HG02870 (cell line): Measurements from ENCODE around the gene CS.
"Not testable (repeated sequence)": the region's sequence is repeated elsewhere in the genome, so short reads cannot be mapped to it uniquely, and the experiment has no call there.

Source experiments
- ATAC-seq: cut with Tn5 transposase; IDR thresholded peaks from one replicate; pipeline ENCODE4 v1.9.1; 2021; ENCODE audit warnings: mild to moderate bottlenecking, moderate library complexity; ENCODE audit not compliant: unreplicated experiment

The CS gene

GRCh38 chr12:56299853-56300643, at the start of gene CS:
Gene CS (minus strand): TSS chr12:56300330. CDS start chr12:56300201, 129 bp downstream.
- ATAC-seq: peak; percentile 89

DNA sequence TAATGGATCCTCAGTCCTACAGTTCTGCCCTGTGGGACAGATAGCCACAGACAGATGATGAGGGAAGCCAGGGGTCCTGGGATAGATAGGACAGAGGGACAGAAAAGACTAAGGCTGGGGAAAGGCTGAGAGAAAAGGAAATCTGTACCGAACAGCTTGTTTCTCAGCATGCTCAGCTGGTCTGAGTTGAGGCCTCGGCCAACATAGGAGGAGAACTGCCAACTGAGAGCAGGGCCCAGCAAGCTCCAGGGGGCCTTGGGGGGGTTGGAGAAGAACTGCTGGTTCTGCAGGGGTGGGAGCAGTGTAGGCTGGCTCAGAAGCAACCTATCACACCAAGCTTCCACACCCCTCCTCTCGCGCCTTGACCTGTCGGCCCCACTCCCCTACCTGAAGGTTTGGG, 48.6 kb upstream of the CS start:
- ATAC-seq: no peak

DNA sequence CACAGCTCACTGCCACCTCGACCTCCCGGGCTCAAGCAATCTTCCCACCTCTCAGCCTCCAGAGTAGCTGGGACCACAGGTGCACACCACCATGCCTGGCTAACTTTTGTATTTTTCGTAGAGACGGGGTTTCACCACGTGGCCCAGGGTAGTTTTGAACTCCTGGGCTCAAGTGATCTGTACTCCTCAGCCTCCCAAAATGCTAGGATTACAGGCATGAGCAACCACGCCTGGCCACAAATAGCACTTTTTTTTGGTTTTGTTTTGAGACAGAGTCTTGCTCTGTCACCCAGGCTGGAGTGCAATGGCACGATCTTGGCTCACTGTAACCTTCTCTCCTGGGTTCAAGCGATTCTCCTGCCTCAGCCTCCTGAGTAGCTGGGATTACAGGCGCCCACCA, 47.1 kb upstream of the CS start:
- not testable (repeated sequence) for ATAC-seq

- no peak for ATAC-seq
Observed at GRCh38 chr12:56346675-56347074, 46.5 kb upstream of the CS start.

- ATAC-seq: not testable (repeated sequence)
Observed at GRCh38 chr12:56342290-56342689, 42.2 kb upstream of the CS start.

- ATAC-seq: no peak
Observed at GRCh38 chr12:56341616-56342015, 41.5 kb upstream of the CS start.

GRCh38 chr12:56339158-56339422, 39.0 kb upstream of the CS start:
- ATAC-seq: no peak

GRCh38 chr12:56338308-56339157, 38.4 kb upstream of the CS start, which contains the start of gene IL23A:
Gene IL23A (plus strand): TSS chr12:56338884. CDS start chr12:56339045, 161 bp downstream.
- ATAC-seq: peak; percentile 41

DNA sequence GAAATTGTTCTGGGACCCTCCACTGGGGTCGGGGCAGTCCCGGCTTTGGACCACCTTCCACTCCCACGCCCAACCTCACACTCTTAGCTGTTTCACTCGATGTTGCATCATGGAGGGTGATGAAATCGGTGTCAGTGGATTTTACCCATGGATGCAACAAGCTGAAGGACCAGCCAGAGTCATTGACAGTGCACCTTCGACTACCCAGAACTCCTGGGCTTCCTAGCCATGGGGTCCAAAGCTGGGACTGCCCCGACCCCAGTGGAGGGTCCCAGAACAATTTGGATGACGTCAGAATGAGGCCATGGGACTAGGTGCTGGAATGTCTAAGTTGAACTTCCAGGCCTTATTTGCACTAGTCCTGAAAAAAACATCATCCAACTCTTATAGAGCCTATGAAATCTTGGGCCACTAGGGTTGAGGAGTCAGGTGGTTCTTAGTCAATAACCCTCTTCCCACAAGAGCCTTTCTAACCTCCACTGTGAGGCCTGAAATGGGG, 37.7 kb upstream of the CS start:
- no peak for ATAC-seq

DNA sequence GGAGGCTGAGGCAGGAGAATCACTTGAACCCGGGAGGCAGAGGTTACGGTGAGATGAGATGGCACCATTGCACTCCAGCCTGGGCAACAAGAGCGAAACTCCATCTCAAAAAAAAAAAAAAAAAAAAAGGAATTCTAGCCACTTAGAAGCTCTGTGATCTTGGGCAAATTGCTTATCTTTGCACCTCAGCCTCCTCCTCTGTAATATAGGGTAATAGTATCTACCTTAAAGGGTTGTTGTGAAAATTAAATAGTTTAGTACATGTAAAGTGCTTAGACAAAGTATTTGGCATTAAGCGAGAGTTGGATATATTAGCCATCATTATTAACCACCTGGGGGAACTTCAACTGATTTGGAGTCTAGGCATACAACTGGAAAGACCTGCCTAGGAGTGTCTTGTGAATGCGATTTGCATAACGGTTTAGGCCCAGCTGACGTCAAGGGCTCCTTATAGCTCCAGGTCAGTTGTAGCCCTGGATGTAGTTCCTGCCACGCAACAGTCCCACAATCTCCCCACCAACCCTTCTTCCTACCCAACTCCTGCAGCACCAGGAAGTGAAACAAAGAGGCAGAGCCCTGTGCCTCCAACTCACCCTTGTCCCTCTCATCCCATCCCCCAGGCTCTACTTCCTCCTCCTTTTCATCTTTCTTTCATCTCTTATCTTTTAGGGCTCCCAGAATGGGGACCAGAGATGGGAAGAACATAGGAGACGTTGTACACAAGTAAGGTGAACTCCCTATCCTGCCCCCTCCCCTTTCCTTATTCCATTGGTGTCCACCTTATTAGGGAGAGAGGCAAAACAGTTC, 36.4 kb upstream of the CS start:
- ATAC-seq: no peak

DNA sequence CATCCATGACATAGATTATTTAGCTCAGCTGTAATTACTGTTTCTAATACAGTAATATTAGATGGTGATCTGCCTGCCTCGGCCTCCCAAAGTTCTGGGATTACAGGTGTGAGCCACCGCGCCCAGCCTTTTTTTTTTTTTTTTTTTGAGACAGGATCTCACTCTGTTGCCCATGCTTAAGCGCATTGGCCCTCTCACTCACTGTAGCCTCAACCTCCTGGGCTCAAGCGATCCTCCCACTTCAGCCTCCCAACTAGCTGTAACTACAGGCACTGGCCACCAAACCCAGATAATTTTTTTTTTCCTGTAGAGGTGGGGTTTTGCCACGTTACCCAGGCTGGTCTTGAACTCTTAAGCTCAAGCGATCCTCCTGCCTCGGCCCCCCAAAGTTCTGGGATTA, 35.4 kb upstream of the CS start:
- not testable (repeated sequence) for ATAC-seq

GRCh38 chr12:56334490-56334793, 34.3 kb upstream of the CS start:
- ATAC-seq: no peak

DNA sequence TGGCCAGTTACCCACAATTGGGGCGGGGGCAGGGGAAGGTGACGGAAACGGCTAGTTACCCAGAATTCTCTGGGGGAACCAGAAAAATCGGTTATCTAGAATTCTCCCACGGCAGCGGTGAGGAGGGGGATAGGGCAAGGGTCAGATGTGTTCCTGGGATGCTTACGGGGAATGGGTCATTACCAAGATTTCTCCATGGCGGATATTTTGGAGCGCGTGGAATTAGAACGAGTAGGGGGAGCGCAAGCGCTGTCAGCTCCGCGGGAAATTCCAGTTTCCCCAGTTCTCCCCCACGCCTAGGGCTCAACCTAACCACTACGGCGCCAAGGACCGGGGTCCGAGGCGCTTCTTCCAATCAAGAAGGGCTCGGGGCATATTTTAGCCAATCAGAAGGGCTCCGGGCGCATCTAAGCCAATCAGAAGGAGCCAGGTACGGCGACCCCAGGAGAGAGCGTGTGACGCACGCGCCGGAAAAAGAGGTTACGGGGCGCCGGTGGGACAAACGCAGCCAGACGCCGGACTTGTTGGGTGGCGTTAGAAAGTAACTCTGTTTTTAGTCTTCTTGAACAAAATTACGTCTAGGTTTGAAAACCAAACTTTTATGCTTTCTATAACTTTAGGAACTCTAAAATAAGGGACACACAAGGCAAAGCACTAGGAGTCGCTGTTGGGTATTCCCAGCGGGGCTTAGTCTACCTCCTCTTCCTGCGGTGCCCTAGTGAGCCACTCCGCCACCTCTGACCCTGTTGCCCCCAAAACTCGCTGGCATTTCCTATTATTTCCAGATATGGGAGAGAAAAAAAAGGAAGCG, 33.8 kb upstream of the CS start, which contains the start of gene PAN2:
Gene PAN2 (minus strand): TSS at position 322 of the 811 bp plus-strand sequence. CDS start 906 bp downstream, outside the sequence.
- peak; percentile 86 for ATAC-seq

GRCh38 chr12:56333197-56333678, 33.1 kb upstream of the CS start:
- no peak for ATAC-seq

GRCh38 chr12:56332512-56333196, 32.5 kb upstream of the CS start:
- ATAC-seq: no peak

DNA sequence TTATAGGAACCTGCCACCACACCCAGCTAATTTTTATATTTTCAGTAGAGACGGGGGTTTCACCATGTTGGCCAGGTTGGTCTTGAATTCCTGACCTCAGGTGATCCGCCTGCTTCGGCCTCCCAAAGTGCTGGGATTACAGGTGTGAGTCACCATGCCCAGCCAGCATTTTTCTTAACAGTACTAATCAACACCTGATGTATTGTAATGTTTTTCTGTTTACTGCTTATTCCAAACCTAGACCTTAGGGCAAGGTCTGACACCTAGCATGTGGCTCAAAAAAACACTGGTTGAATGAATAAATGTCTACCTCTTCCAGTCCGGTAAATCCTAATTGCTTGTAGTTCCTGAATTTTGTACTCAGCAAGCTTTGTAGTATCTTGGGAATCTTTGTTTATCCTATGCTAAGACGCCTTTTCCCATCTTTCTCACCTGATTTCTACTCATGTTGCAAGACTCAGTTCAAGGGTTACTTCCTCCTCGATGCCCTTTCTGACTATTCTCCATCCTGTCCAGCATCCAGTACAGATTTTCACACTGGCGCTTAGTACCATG, 30.9 kb upstream of the CS start:
- no peak for ATAC-seq

DNA sequence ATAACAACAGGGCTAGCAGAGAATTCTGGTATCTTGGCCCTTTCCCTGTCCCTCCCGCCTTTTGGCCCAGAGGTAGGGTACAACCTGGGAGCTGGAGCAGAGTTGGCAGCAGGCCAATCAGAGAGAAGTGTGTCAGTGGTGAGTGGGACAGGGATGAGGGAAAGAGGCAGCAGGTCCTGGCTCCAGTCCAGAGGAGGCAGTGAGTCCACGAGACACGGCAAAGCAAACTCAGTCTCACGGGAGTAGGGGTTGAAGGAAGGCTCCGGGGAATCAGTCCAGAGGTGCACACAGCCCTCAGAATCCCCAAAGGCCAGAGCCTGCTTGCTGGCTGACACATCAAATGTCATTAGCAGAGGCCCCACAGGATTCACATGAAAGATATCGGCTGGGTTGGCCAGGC, 26.4 kb upstream of the CS start:
- ATAC-seq: no peak

GRCh38 chr12:56326126-56326525, 26.0 kb upstream of the CS start:
- ATAC-seq: no peak

DNA sequence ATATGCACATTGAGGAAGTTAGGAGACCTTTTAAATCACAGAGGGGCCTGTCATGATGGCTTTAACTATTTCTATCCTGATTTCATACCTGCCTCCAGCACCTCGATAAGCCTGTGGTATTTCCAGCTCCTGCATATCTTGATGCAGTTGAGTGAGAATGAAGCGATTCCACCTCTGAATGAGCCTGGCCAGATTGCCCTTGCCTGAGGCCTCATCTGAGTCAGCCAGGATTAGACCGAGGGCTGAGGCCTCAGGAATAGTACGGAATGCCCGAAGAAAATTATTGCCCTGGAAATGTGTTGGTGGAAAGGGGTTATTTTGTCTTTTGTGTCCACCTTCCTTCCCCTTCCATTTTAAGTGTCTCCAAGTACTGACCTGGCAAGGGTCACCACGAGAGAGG, 24.1 kb upstream of the CS start:
- no peak for ATAC-seq
